Kidney (tissue), 14 donors: ENCODE data around the gene AR. TPM values are rescaled to one million over a fixed set of nuclear protein-coding genes. Genes with fewer than 3 reads are reported as not detected.

Source experiments
- DNase-seq, 5 donors: peaks; one replicate each; pipeline ENCODE4 v3.0.0-alpha.2; 2013 to 2020
- FAIRE-seq: peaks from 2 replicates; lab custom pipeline; 2012; peaks lifted over from hg19 to GRCh38; lab: Jason Lieb, UNC
- H3K27ac ChIP-seq, 2 donors: one replicate each; pipeline ENCODE4 v1.7.0; 2013; ENCODE audit warnings: low read depth in 2 of 2, low read length in 2 of 2, inconsistent platforms in 1 of 2
- H3K27me3 ChIP-seq: one replicate; pipeline ENCODE4 v1.7.1; 2013; ENCODE audit warnings: low read length, inconsistent platforms; ENCODE audit not compliant: control insufficient read depth, insufficient read depth
- H3K36me3 ChIP-seq, 3 donors: one replicate each; pipeline versions ENCODE4 v1.7.0 to v1.7.1; 2013; ENCODE audit warnings: low read length in 3 of 3, control low read depth in 1 of 3, inconsistent platforms in 1 of 3; ENCODE audit not compliant: insufficient read depth in 3 of 3, control insufficient read depth in 2 of 3
- H3K4me1 ChIP-seq, 3 donors: one replicate each; pipeline versions ENCODE4 v1.7.0 to v1.7.1; 2013; ENCODE audit warnings: low read length in 3 of 3, inconsistent platforms in 1 of 3, low read depth in 1 of 3; ENCODE audit not compliant: control insufficient read depth in 2 of 3, insufficient read depth in 2 of 3
- H3K4me3 ChIP-seq, 3 donors: one replicate each; pipeline versions ENCODE4 v1.7.0 to v1.8.1; 2013; ENCODE audit warnings: low read length in 3 of 3, control low read depth in 1 of 3, inconsistent platforms in 1 of 3
- H3K9ac ChIP-seq, 3 donors: one replicate each; pipeline versions ENCODE4 v1.7.0 to v1.7.1; 2013; ENCODE audit warnings: low read length in 3 of 3, control low read depth in 1 of 3, inconsistent platforms in 1 of 3
- H3K9me3 ChIP-seq, 3 donors: one replicate each; pipeline versions ENCODE4 v1.7.0 to v1.7.1; 2013; ENCODE audit warnings: low read length in 3 of 3, control low read depth in 1 of 3, inconsistent platforms in 1 of 3; ENCODE audit not compliant: control insufficient read depth in 2 of 3, insufficient read depth in 1 of 3
- CTCF ChIP-seq: IDR thresholded peaks from 3 replicates; pipeline ENCODE4 v1.5.1; 2012; ENCODE audit warnings: mild to moderate bottlenecking, moderate library complexity, borderline replicate concordance; ENCODE audit not compliant: insufficient read depth; ENCODE audit errors: extremely low read depth
- intact Hi-C: fragments of 100-400 bp; cut with DNase I; formaldehyde crosslinking; loops from one replicate; pipeline ENCODE4 v1.11.1; 2022
- polyA plus RNA-seq: library from polyadenylated mRNA; stranded (reverse); fragments of 350-450 nt; fragmentation: Illumina TruSeq; extraction: RNeasy Lipid Tissue Mini Kit (QIAGEN cat#74804); gene quantifications from one replicate; pipeline ENCODE4 v1.2.3, GENCODE V29; 2014; ENCODE audit warnings: low read depth, low replicate concordance; ENCODE audit not compliant: insufficient read depth
- total RNA-seq: library from RNA; stranded (reverse); fragmentation: NEBNext Ultra II Directional; extraction: Animal tissue kit (Norgen Biotek cat#: 25700); gene quantifications from one replicate; pipeline ENCODE4 v1.2.1, GENCODE V29; 2021
- donor health status: control.
- donor health status: control.
- donor health status: control.
- donor health status: control.
- donor health status: control.
- donor health status: DM: yes; HTN: yes; CAD: no.
- donor health status: Normal renal cell carcinoma (clear cell type).

The AR gene
- total and polyA plus RNA-seq, 2 donors from 2014 or later: 1.6 to 13.6 TPM

- H3K27ac ChIP-seq: no peak overlapping the region
- DNase-seq (no peak), FAIRE-seq (no peak)
- no peaks in the 10 kb centered on the region for H3K36me3 ChIP-seq
- H3K4me3 ChIP-seq: no peak overlapping the region
- no peak overlapping the region for H3K9ac ChIP-seq
- intact Hi-C loops: no loop called here
- H3K9me3 ChIP-seq: no peaks in the 10 kb centered on the region
- no peaks in the 10 kb centered on the region for H3K27me3 ChIP-seq
- H3K4me1 ChIP-seq: no peaks in the 10 kb centered on the region
- no peak for TF ChIP-seq CTCF
Measured at GRCh38 chrX:67750694-67751093, 206.9 kb downstream of the AR start.

- Histone ChIP-seq H3K9me3 (no peaks in the 10 kb centered on the region), H3K9ac (no peak overlapping the region), H3K4me1 (no peaks in the 10 kb centered on the region), H3K27ac (no peak overlapping the region), H3K36me3 (no peaks in the 10 kb centered on the region), H3K4me3 (no peak overlapping the region), H3K27me3 (no peaks in the 10 kb centered on the region)
- no peak for DNase-seq
- intact Hi-C loops: no loop called here
- no peak for TF ChIP-seq CTCF
- FAIRE-seq: no peak
Measured at GRCh38 chrX:67759018-67759417, 215.2 kb downstream of the AR start.

GRCh38 chrX:67777148-67777547 lies 233.3 kb downstream of the AR start:
- no peak overlapping the region for H3K4me3 ChIP-seq
- H3K27ac ChIP-seq: no peak overlapping the region
- peaks cover 0 to 4% (median 0%) of the 10 kb centered on the region in 3 donors for H3K4me1 ChIP-seq
- no peaks in the 10 kb centered on the region for H3K27me3 ChIP-seq
- intact Hi-C loops: no loop called here
- TF ChIP-seq CTCF: no peak
- H3K36me3 ChIP-seq: no peaks in the 10 kb centered on the region
- no peak for DNase-seq
- no peak overlapping the region for H3K9ac ChIP-seq
- FAIRE-seq: no peak
- H3K9me3 ChIP-seq: no peaks in the 10 kb centered on the region

- Histone ChIP-seq H3K9me3 (no peaks in the 10 kb centered on the region), H3K27me3 (no peaks in the 10 kb centered on the region), H3K36me3 (no peaks in the 10 kb centered on the region), H3K27ac (no peak overlapping the region), H3K9ac (no peak overlapping the region), H3K4me1 (peaks cover 0 to 4% (median 0%) of the 10 kb centered on the region in 3 donors), H3K4me3 (no peak overlapping the region)
- DNase-seq: no peak
- intact Hi-C loops: no loop called here
- no peak for TF ChIP-seq CTCF
- no peak for FAIRE-seq
Measured at GRCh38 chrX:67779099-67779498, 235.3 kb downstream of the AR start.
